ENCODE results near the gene SSX2IP. TPM values are rescaled to one million over a fixed set of nuclear protein-coding genes. Genes with fewer than 3 reads are reported as not detected.

The SSX2IP gene
- polyA plus RNA-seq, 1 experiment: 6.5 TPM

GRCh38 chr1:84613026-84613425, 77.2 kb downstream of the SSX2IP start:
- Histone ChIP-seq H3K27me3 (ENCODE audit: control insufficient read depth, insufficient read depth, low read length) (no peaks in the 10 kb centered on the region), H3K36me3 (ENCODE audit: control insufficient read depth, insufficient read depth, low read length) (no peaks in the 10 kb centered on the region), H3K4me3 (ENCODE audit: low read depth, low read length) (no peak overlapping the region)
- no peak for TF ChIP-seq CTCF (IDR thresholded peaks at IDR 0.05; ENCODE audit: insufficient read depth, low read depth, low read length)
- no peak for DNase-seq (ENCODE audit: low read depth)
- ChIA-PET CTCF (interaction anchor here (0.6 to 2.0 kb wide), 4 partner anchors 9 to 171 kb away, joined by 3 to 7 read pairs (median 4); no protein-coding TSS in a partner anchor), POLR2A (no interaction called here)

GRCh38 chr1:84611796-84612195, 78.5 kb downstream of the SSX2IP start:
- Histone ChIP-seq H3K4me3 (ENCODE audit: low read depth, low read length) (no peak overlapping the region), H3K27me3 (ENCODE audit: control insufficient read depth, insufficient read depth, low read length) (no peaks in the 10 kb centered on the region), H3K36me3 (ENCODE audit: control insufficient read depth, insufficient read depth, low read length) (no peaks in the 10 kb centered on the region)
- DNase-seq (ENCODE audit: low read depth): no peak
- TF ChIP-seq CTCF (IDR thresholded peaks at IDR 0.05; ENCODE audit: insufficient read depth, low read depth, low read length): no peak
- POLR2A ChIA-PET: no interaction called here
- CTCF ChIA-PET: interaction anchor here (0.7 to 2.0 kb wide), 6 partner anchors 9 to 208 kb away, joined by 3 to 7 read pairs (median 3); no protein-coding TSS in a partner anchor

GRCh38 chr1:84611091-84611490, 79.2 kb downstream of the SSX2IP start:
- ChIA-PET POLR2A (no interaction called here), CTCF (interaction anchor here (0.7 to 2.3 kb wide), 5 partner anchors 8 to 209 kb away, joined by 3 to 7 read pairs (median 7); no protein-coding TSS in a partner anchor)
- DNase-seq (ENCODE audit: low read depth): no peak

GRCh38 chr1:84606977-84607376, 83.3 kb downstream of the SSX2IP start:
- DNase-seq (ENCODE audit: low read depth): no peak
- ChIA-PET CTCF (interaction anchor here (1.0 to 8.9 kb wide), 6 partner anchors 13 to 675 kb away, joined by 3 to 128 read pairs (median 12); no protein-coding TSS in a partner anchor), POLR2A (no interaction called here)
- Histone ChIP-seq H3K4me3 (ENCODE audit: low read depth, low read length) (no peak overlapping the region), H3K27me3 (ENCODE audit: control insufficient read depth, insufficient read depth, low read length) (no peaks in the 10 kb centered on the region), H3K36me3 (ENCODE audit: control insufficient read depth, insufficient read depth, low read length) (no peaks in the 10 kb centered on the region)
- TF ChIP-seq CTCF (IDR thresholded peaks at IDR 0.05; ENCODE audit: insufficient read depth, low read depth, low read length): no peak

More at GRCh38 chr1:84611091-84611490, 79.2 kb downstream of the SSX2IP start:
- TF ChIP-seq CTCF (IDR thresholded peaks at IDR 0.05; ENCODE audit: insufficient read depth, low read depth, low read length): no peak
- H3K36me3 ChIP-seq (ENCODE audit: control insufficient read depth, insufficient read depth, low read length): no peaks in the 10 kb centered on the region
- H3K4me3 ChIP-seq (ENCODE audit: low read depth, low read length): no peak overlapping the region
- no peaks in the 10 kb centered on the region for H3K27me3 ChIP-seq (ENCODE audit: control insufficient read depth, insufficient read depth, low read length)

- H3K4me3 ChIP-seq (ENCODE audit: low read depth, low read length): no peak overlapping the region
- no peaks in the 10 kb centered on the region for H3K36me3 ChIP-seq (ENCODE audit: control insufficient read depth, insufficient read depth, low read length)
- CTCF ChIA-PET: interaction anchor here (0.7 to 8.9 kb wide), 28 partner anchors 10 to 700 kb away, joined by 3 to 128 read pairs (median 4); partner anchors contain the start of gene CTBS
- H3K27me3 ChIP-seq (ENCODE audit: control insufficient read depth, insufficient read depth, low read length): no peaks in the 10 kb centered on the region
- TF ChIP-seq CTCF (IDR thresholded peaks at IDR 0.05; ENCODE audit: insufficient read depth, low read depth, low read length): no peak
- DNase-seq (ENCODE audit: low read depth): no peak
- POLR2A ChIA-PET: no interaction called here
Measured at GRCh38 chr1:84605157-84605556, 85.1 kb downstream of the SSX2IP start.

Measured in BJ (cell line).